ENCODE results near the gene NCF2.
"Not testable (repeated sequence)": the region's sequence is repeated elsewhere in the genome, so short reads cannot be mapped to it uniquely, and the experiment has no call there.

The NCF2 gene

GRCh38 chr1:183632114-183632513, 41.9 kb upstream of the NCF2 start:
- peak overlapping the region; percentile 76 for H3K4me3 ChIP-seq (ENCODE audit: low read depth, low read length)
- no peak for DNase-seq (ENCODE audit: low read depth)
- no peak for TF ChIP-seq MAX (IDR thresholded peaks at IDR 0.05; ENCODE audit: low read depth, low read length)
- TF ChIP-seq MYC (IDR thresholded peaks at IDR 0.05; ENCODE audit: low read depth, low read length): no peak
- TF ChIP-seq POLR2A (IDR thresholded peaks at IDR 0.05; ENCODE audit: extremely low read depth, insufficient read length): no peak
- TF ChIP-seq, protein P1, sequence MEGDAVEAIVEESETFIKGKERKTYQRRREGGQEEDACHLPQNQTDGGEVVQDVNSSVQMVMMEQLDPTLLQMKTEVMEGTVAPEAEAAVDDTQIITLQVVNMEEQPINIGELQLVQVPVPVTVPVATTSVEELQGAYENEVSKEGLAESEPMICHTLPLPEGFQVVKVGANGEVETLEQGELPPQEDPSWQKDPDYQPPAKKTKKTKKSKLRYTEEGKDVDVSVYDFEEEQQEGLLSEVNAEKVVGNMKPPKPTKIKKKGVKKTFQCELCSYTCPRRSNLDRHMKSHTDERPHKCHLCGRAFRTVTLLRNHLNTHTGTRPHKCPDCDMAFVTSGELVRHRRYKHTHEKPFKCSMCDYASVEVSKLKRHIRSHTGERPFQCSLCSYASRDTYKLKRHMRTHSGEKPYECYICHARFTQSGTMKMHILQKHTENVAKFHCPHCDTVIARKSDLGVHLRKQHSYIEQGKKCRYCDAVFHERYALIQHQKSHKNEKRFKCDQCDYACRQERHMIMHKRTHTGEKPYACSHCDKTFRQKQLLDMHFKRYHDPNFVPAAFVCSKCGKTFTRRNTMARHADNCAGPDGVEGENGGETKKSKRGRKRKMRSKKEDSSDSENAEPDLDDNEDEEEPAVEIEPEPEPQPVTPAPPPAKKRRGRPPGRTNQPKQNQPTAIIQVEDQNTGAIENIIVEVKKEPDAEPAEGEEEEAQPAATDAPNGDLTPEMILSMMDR (IDR thresholded peaks at IDR 0.05; ENCODE audit: low read depth, low read length): no peak

DNA sequence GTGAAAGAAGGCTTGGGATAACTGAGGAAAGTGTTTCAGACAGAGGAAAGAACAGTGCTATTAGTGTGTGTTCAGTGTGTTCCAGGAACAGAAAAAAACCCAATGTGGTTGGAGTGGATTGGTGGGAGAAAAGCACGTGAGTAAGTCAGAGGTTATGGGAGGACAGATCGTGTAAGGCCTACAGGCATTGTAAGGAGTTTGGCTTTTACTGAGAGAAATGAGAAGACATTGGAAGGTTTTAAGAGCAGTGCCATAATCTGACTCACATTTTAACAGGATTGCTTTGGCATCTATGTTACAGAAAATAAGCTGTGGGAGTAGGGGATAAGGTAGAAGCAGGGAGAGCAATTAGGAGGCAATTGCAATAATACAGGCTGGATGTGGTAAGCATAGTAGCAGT, 40.5 kb upstream of the NCF2 start:
- no peak for DNase-seq (ENCODE audit: low read depth)
- TF ChIP-seq MYC (IDR thresholded peaks at IDR 0.05; ENCODE audit: low read depth, low read length) (no peak), MAX (IDR thresholded peaks at IDR 0.05; ENCODE audit: low read depth, low read length) (no peak), POLR2A (IDR thresholded peaks at IDR 0.05; ENCODE audit: extremely low read depth, insufficient read length) (no peak)
- TF ChIP-seq, protein P1 (IDR thresholded peaks at IDR 0.05; ENCODE audit: low read depth, low read length): no peak
- no peak overlapping the region for H3K4me3 ChIP-seq (ENCODE audit: low read depth, low read length)

GRCh38 chr1:183628537-183628936, 38.3 kb upstream of the NCF2 start:
- H3K4me3 ChIP-seq (ENCODE audit: low read depth, low read length): no peak overlapping the region
- no peak for DNase-seq (ENCODE audit: low read depth)
- TF ChIP-seq, protein P1 (IDR thresholded peaks at IDR 0.05; ENCODE audit: low read depth, low read length): no peak
- no peak for TF ChIP-seq POLR2A (IDR thresholded peaks at IDR 0.05; ENCODE audit: extremely low read depth, insufficient read length)
- no peak for TF ChIP-seq MYC (IDR thresholded peaks at IDR 0.05; ENCODE audit: low read depth, low read length)
- no peak for TF ChIP-seq MAX (IDR thresholded peaks at IDR 0.05; ENCODE audit: low read depth, low read length)

GRCh38 chr1:183626236-183626635, 36.0 kb upstream of the NCF2 start:
- DNase-seq (ENCODE audit: low read depth); H3K4me3 ChIP-seq (ENCODE audit: low read depth, low read length): not testable (repeated sequence)

GRCh38 chr1:183622884-183623785, 32.9 kb upstream of the NCF2 start:
- H3K4me3 ChIP-seq (ENCODE audit: low read depth, low read length): no peak overlapping the region
- TF ChIP-seq MYC (IDR thresholded peaks at IDR 0.05; ENCODE audit: low read depth, low read length) (no peak), MAX (IDR thresholded peaks at IDR 0.05; ENCODE audit: low read depth, low read length) (peak; percentile 54)
- TF ChIP-seq, protein P1 (IDR thresholded peaks at IDR 0.05; ENCODE audit: low read depth, low read length): peak; percentile 78
- peak; percentile 78 for DNase-seq (ENCODE audit: low read depth)

- DNase-seq (ENCODE audit: low read depth): peak; percentile 13
- no peak for TF ChIP-seq MYC (IDR thresholded peaks at IDR 0.05; ENCODE audit: low read depth, low read length)
- TF ChIP-seq, protein P1 (IDR thresholded peaks at IDR 0.05; ENCODE audit: low read depth, low read length): no peak
- TF ChIP-seq POLR2A (IDR thresholded peaks at IDR 0.05; ENCODE audit: extremely low read depth, insufficient read length): no peak
- no peak for TF ChIP-seq MAX (IDR thresholded peaks at IDR 0.05; ENCODE audit: low read depth, low read length)
- no peak overlapping the region for H3K4me3 ChIP-seq (ENCODE audit: low read depth, low read length)
Observed at GRCh38 chr1:183622013-183622412, 31.8 kb upstream of the NCF2 start.

Data from NB4 (cell line).